HG03378 (cell line): Measurements from ENCODE around the gene TTC9.
A peak's percentile ranks its signal among the peaks of the same experiment; 100 is the strongest.

Experiments
- ATAC-seq: cut with Tn5 transposase; IDR thresholded peaks from one replicate; pipeline ENCODE4 v1.9.1; 2021; ENCODE audit warnings: mild to moderate bottlenecking, moderate library complexity; ENCODE audit not compliant: unreplicated experiment

TTC9 gene

GRCh38 chr14:70643967-70644366, 2.3 kb downstream of the TTC9 start:
- ATAC-seq, result no peak

GRCh38 chr14:70645892-70646291, 4.2 kb downstream of the TTC9 start:
- no peak for ATAC-seq

- ATAC-seq, result no peak
These were observed 5.0 kb downstream of the TTC9 start for GRCh38 chr14:70646705-70647104.

GRCh38 chr14:70648346-70648745, 6.6 kb downstream of the TTC9 start:
- ATAC-seq, result no peak

- no peak for ATAC-seq
These were observed 8.1 kb downstream of the TTC9 start for GRCh38 chr14:70649803-70650202.

GRCh38 chr14:70651522-70651921, 9.8 kb downstream of the TTC9 start:
- no peak for ATAC-seq

GRCh38 chr14:70652871-70653270, 11.2 kb downstream of the TTC9 start:
- no peak for ATAC-seq

GRCh38 chr14:70653662-70654061, 11.9 kb downstream of the TTC9 start:
- no peak for ATAC-seq

- no peak for ATAC-seq
These were observed 12.9 kb downstream of the TTC9 start for GRCh38 chr14:70654632-70655031.

- peak; percentile 50 for ATAC-seq
These were observed 13.6 kb downstream of the TTC9 start for GRCh38 chr14:70655110-70655826.

- no peak for ATAC-seq
These were observed 17.2 kb downstream of the TTC9 start for GRCh38 chr14:70658899-70659298.

- no peak for ATAC-seq
These were observed 19.5 kb downstream of the TTC9 start for GRCh38 chr14:70660967-70661893.

- ATAC-seq, result no peak
These were observed 20.4 kb downstream of the TTC9 start for GRCh38 chr14:70662080-70662479.

GRCh38 chr14:70662816-70663215, 21.1 kb downstream of the TTC9 start:
- ATAC-seq, result no peak

GRCh38 chr14:70663707-70664179, 22.0 kb downstream of the TTC9 start:
- ATAC-seq, result peak; percentile 47

- ATAC-seq, result no peak
These were observed 23.2 kb downstream of the TTC9 start for GRCh38 chr14:70664698-70665447.

GRCh38 chr14:70665448-70666360, 24.0 kb downstream of the TTC9 start:
- ATAC-seq, result peak; percentile 41

GRCh38 chr14:70666361-70666686, 24.6 kb downstream of the TTC9 start:
- no peak for ATAC-seq

GRCh38 chr14:70670992-70671651, 29.4 kb downstream of the TTC9 start:
- ATAC-seq, result no peak
